Activated naive CD8-positive, alpha-beta T cell treated with anti-CD3 and anti-CD28 coated beads, Interleukin-2, amount 10 ng/mL, durations not matched to agents 7 days and 5 days (primary cell): ENCODE measurements around the gene PNMA6E. TPM values are rescaled to one million over a fixed set of nuclear protein-coding genes. Genes with fewer than 3 reads are reported as not detected.
"Not testable (repeated sequence)": the region's sequence is repeated elsewhere in the genome, so short reads cannot be mapped to it uniquely, and the experiment has no call there.

Experiments used
- ATAC-seq: fragments of 150-1000 bp; cut with Tn5 transposase; one replicate; pipeline ENCODE4 v1.10.0; 2021; ENCODE audit warnings: low read depth, moderate library complexity
- POLR2A ChIA-PET: fragments of 350-600 bp; sonication (Branson Sonifier 250); formaldehyde crosslinking; loops from one replicate; lab custom pipeline; 2021; ENCODE audit warnings: antibody characterized with exemption; lab: Charles Lee
- DNase-seq: peaks from one replicate; pipeline ENCODE4 v3.0.0; 2021
- H3K27ac Mint-ChIP-seq: one replicate; pipeline ENCODE4 v1.8.0; 2022; ENCODE audit warnings: mild to moderate bottlenecking, mixed read lengths
- H3K27me3 Mint-ChIP-seq: one replicate; pipeline ENCODE4 v1.8.0; 2022; ENCODE audit warnings: mild to moderate bottlenecking, moderate library complexity, mixed read lengths
- H3K36me3 Mint-ChIP-seq: one replicate; pipeline ENCODE4 v1.8.0; 2021; ENCODE audit warnings: mild to moderate bottlenecking, mixed read lengths
- H3K4me1 Mint-ChIP-seq: one replicate; pipeline ENCODE4 v1.8.0; 2021; ENCODE audit warnings: mixed read lengths
- H3K4me3 Mint-ChIP-seq: one replicate; pipeline ENCODE4 v1.8.0; 2022; ENCODE audit warnings: mild to moderate bottlenecking, moderate library complexity, mixed read lengths
- H3K9me3 Mint-ChIP-seq: one replicate; pipeline ENCODE4 v1.8.0; 2021; ENCODE audit warnings: mixed read lengths
- total RNA-seq, 2 experiments: library from RNA; stranded (reverse); gene quantifications; one replicate each; pipeline ENCODE4 v1.2.3, GENCODE V29; 2021

PNMA6E gene
- total RNA-seq, 2 experiments from 2014 or later: not detected

GRCh38 chrX:153408871-153409351 is 7.8 kb upstream of the PNMA6E start:
- Mint-ChIP-seq H3K4me3 (no peak overlapping the region), H3K27ac (no peak overlapping the region), H3K4me1 (peaks cover 7% of the 10 kb centered on the region), H3K27me3 (peaks cover 6% of the 10 kb centered on the region), H3K36me3 (no peaks in the 10 kb centered on the region), H3K9me3 (no peaks in the 10 kb centered on the region)
- POLR2A ChIA-PET: no interaction called here
- DNase-seq: no peak
- ATAC-seq: no peak

- Mint-ChIP-seq H3K9me3 (no peaks in the 10 kb centered on the region), H3K27me3 (peaks cover 9% of the 10 kb centered on the region), H3K4me3 (no peak overlapping the region), H3K36me3 (no peaks in the 10 kb centered on the region), H3K4me1 (peaks cover 7% of the 10 kb centered on the region), H3K27ac (no peak overlapping the region)
- POLR2A ChIA-PET: no interaction called here
- DNase-seq: no peak
- no peak for ATAC-seq
Measured at GRCh38 chrX:153408221-153408721, 7.1 kb upstream of the PNMA6E start.

- ATAC-seq (no peak), DNase-seq (no peak)
- H3K27ac Mint-ChIP-seq: no peak overlapping the region
- no peaks in the 10 kb centered on the region for H3K9me3 Mint-ChIP-seq
- H3K36me3 Mint-ChIP-seq: no peaks in the 10 kb centered on the region
- no peak overlapping the region for H3K4me3 Mint-ChIP-seq
- H3K4me1 Mint-ChIP-seq: peaks cover 7% of the 10 kb centered on the region
- POLR2A ChIA-PET: no interaction called here
- H3K27me3 Mint-ChIP-seq: peaks cover 13% of the 10 kb centered on the region
Measured at GRCh38 chrX:153407736-153408135, 6.6 kb upstream of the PNMA6E start.

- no peak overlapping the region for H3K4me3 Mint-ChIP-seq
- DNase-seq (no peak), ATAC-seq (no peak)
- H3K9me3 Mint-ChIP-seq: no peaks in the 10 kb centered on the region
- H3K4me1 Mint-ChIP-seq: peaks cover 1% of the 10 kb centered on the region
- peaks cover 12% of the 10 kb centered on the region for H3K27me3 Mint-ChIP-seq
- POLR2A ChIA-PET: no interaction called here
- H3K36me3 Mint-ChIP-seq: no peaks in the 10 kb centered on the region
- no peak overlapping the region for H3K27ac Mint-ChIP-seq
Measured at GRCh38 chrX:153406903-153407302, 5.8 kb upstream of the PNMA6E start.

- Mint-ChIP-seq H3K36me3 (no peaks in the 10 kb centered on the region), H3K27ac (no peak overlapping the region), H3K27me3 (peaks cover 10% of the 10 kb centered on the region), H3K4me1 (no peaks in the 10 kb centered on the region), H3K9me3 (no peaks in the 10 kb centered on the region), H3K4me3 (no peak overlapping the region)
- no peak for DNase-seq
- ATAC-seq: no peak
- POLR2A ChIA-PET: no interaction called here
Measured at GRCh38 chrX:153406011-153406410, 4.9 kb upstream of the PNMA6E start.

GRCh38 chrX:153405426-153405825 is 4.3 kb upstream of the PNMA6E start:
- no peak overlapping the region for H3K27ac Mint-ChIP-seq
- no peaks in the 10 kb centered on the region for H3K36me3 Mint-ChIP-seq
- H3K4me1 Mint-ChIP-seq: no peaks in the 10 kb centered on the region
- H3K9me3 Mint-ChIP-seq: no peaks in the 10 kb centered on the region
- peaks cover 10% of the 10 kb centered on the region for H3K27me3 Mint-ChIP-seq
- H3K4me3 Mint-ChIP-seq: no peak overlapping the region
- no peak for ATAC-seq
- DNase-seq: no peak
- POLR2A ChIA-PET: no interaction called here

GRCh38 chrX:153404333-153404732 is 3.2 kb upstream of the PNMA6E start:
- ATAC-seq, H3K27ac Mint-ChIP-seq, POLR2A ChIA-PET, H3K9me3 Mint-ChIP-seq, DNase-seq, H3K36me3 Mint-ChIP-seq, H3K4me1 Mint-ChIP-seq, H3K4me3 Mint-ChIP-seq: not testable (repeated sequence)
- H3K27me3 Mint-ChIP-seq: peaks cover 10% of the 10 kb centered on the region

- Mint-ChIP-seq H3K4me3 (no peak overlapping the region), H3K36me3 (no peaks in the 10 kb centered on the region), H3K27me3 (peaks cover 10% of the 10 kb centered on the region), H3K9me3 (no peaks in the 10 kb centered on the region), H3K4me1 (peaks cover 4% of the 10 kb centered on the region), H3K27ac (no peak overlapping the region)
- ATAC-seq (peak; percentile 72), DNase-seq (peak; percentile 73)
- POLR2A ChIA-PET: no interaction called here
Measured at GRCh38 chrX:153400146-153401132, 711 bp downstream of the PNMA6E start.

- no peak for ATAC-seq
- H3K36me3 Mint-ChIP-seq: no peaks in the 10 kb centered on the region
Measured at GRCh38 chrX:153398275-153398960, 2.7 kb downstream of the PNMA6E start.

GRCh38 chrX:153397256-153397960 is 3.7 kb downstream of the PNMA6E start:
- no peaks in the 10 kb centered on the region for H3K27me3 Mint-ChIP-seq
- ATAC-seq (no peak), DNase-seq (no peak)
- no peak overlapping the region for H3K27ac Mint-ChIP-seq
- H3K4me3 Mint-ChIP-seq: no peak overlapping the region
- H3K36me3 Mint-ChIP-seq: no peaks in the 10 kb centered on the region
- POLR2A ChIA-PET: no interaction called here
- peaks cover 4% of the 10 kb centered on the region for H3K4me1 Mint-ChIP-seq
- H3K9me3 Mint-ChIP-seq: no peaks in the 10 kb centered on the region

More at GRCh38 chrX:153398275-153398960, 2.7 kb downstream of the PNMA6E start:
- DNase-seq: no peak
- Mint-ChIP-seq H3K27me3 (peaks cover 6% of the 10 kb centered on the region), H3K9me3 (no peaks in the 10 kb centered on the region), H3K27ac (no peak overlapping the region), H3K4me1 (peaks cover 4% of the 10 kb centered on the region), H3K4me3 (no peak overlapping the region)
- POLR2A ChIA-PET: no interaction called here

- H3K27me3 Mint-ChIP-seq: no peaks in the 10 kb centered on the region
- DNase-seq (no peak), ATAC-seq (no peak)
- no peak overlapping the region for H3K27ac Mint-ChIP-seq
- POLR2A ChIA-PET: no interaction called here
- no peaks in the 10 kb centered on the region for H3K9me3 Mint-ChIP-seq
- H3K36me3 Mint-ChIP-seq: no peaks in the 10 kb centered on the region
- H3K4me3 Mint-ChIP-seq: no peak overlapping the region
- peaks cover 4% of the 10 kb centered on the region for H3K4me1 Mint-ChIP-seq
Measured at GRCh38 chrX:153396320-153397195, 4.6 kb downstream of the PNMA6E start.

GRCh38 chrX:153395613-153396319 is 5.4 kb downstream of the PNMA6E start:
- ATAC-seq: no peak
- no peaks in the 10 kb centered on the region for H3K9me3 Mint-ChIP-seq
- peak overlapping the region; percentile 13 for H3K4me3 Mint-ChIP-seq
- no peak for DNase-seq
- peaks cover 4% of the 10 kb centered on the region for H3K4me1 Mint-ChIP-seq
- H3K27me3 Mint-ChIP-seq: no peaks in the 10 kb centered on the region
- peak overlapping the region; percentile 61 for H3K27ac Mint-ChIP-seq
- no peaks in the 10 kb centered on the region for H3K36me3 Mint-ChIP-seq
- POLR2A ChIA-PET: no interaction called here
